Stimulated activated CD4-positive, alpha-beta T cell treated with anti-CD3 and anti-CD28 coated beads, Interleukin-2, amount 100 ng/mL, for 4 hours (primary cell): Measurements from ENCODE around the gene LRRC42.

Experiments
- DNase-seq: peaks from one replicate; pipeline ENCODE4 v3.0.0-alpha.2; 2020; ENCODE audit warnings: low read depth

LRRC42 gene

GRCh38 chr1:53942127-53942957 lies 3.8 kb upstream of the LRRC42 start:
- DNase-seq, result no peak

GRCh38 chr1:53943090-53943489 lies 3.1 kb upstream of the LRRC42 start:
- DNase-seq, result no peak

DNA sequence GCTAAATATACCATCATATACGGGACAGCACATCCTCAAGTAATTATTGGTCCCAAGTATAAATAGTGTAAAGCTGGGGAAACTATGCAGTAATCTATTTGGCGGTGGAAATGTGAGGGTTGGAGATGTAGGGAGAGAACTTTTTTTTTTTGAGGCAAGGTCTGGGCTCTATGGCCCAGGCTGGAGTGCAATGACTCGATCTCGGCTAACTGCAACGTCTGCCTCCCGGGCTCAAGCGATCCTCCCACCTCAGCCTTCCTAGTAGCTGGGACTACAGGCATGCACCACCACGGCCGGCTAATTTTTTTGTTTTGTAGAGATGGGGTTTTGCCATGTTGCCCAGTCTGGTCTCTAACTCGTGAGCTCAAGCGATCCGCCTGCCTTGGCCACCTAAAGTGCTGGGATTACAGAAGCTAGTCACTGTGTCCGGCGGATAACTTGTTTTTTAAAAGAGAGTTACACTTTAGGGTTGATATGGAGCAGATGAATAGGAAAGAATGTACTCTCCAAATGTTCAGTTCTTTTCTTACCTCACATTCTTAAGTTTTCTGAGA lies 2.6 kb upstream of the LRRC42 start:
- DNase-seq, result no peak

DNA sequence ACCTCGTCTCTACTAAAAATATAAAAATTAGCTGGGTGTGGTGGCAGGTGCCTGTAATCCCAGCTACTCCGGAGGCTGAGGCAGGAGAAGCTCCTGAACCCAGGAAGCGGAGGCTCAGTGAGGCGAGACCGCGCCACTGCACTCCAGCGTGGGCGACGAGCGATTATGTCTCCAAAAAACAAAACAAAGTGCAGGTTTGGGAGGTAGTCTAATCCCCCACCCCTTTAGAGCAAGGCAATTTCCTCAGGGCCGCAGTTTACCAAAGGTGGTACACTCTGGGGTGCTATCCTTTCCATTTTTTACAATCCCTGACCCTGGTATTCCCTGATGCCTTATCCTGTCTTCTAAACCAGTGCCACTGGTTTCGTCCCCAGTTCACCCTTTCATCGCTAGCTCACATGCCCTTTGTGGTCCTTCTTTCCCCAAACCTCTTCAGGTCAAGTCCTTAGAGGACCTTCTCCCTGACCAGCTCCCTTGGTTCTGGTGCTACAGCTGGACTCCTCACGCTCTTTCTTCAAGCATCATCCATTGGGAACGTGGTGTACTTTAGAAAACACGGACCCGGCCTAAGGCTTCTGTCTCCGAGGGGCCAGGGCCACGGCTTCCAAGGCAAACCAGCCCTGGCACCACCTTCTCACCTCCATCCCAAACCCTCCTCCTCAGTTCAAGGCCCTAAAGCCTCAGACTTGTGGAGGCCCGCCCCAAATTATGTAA lies 1.5 kb upstream of the LRRC42 start:
- no peak for DNase-seq

GRCh38 chr1:53945183-53945432 lies 1.0 kb upstream of the LRRC42 start:
- no peak for DNase-seq

- peak; percentile 96 for DNase-seq
Measured at GRCh38 chr1:53945433-53946251, 508 bp upstream of the LRRC42 start, which contains the start of gene IFT25. Gene IFT25, minus strand, starts transcription at chr1:53945699. Its CDS starts 5,617 bp downstream, at chr1:53940082.

DNA sequence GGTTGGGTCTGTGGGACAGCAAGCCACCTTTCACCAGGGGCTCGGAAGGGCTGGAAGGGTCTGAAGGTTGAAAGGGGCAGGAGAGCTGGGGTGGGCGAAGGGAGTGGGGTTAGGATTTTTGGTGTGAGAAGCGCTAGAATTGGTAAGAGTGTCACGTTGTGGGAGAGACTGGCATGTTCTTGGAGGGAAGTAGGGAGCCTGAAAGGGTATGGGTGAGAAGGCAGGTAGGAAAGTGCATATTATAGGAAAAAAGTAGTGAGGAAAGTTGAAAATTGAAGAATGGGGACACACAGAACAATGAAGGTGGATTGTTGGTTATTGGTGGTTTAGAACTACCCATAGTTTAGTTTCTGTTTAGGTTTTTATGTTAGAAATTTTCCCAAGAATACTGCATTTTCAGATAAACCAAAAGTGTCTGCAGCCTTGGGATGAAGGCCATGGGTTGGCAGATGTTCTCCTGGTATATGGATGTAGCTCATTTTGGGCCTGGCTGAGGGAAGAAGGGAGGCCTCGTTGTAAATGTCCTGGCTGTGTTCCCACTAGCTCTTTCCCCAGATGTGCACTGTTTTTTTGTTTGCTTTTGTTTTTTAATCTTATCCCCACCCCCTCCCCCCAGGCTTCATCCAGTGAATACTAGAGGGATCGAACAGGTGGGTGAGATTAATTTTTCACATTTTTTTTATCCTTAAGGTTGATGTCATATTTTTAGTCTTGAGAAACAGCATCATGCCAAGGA lies 1.2 kb downstream of the LRRC42 start:
- DNase-seq, result no peak

- DNase-seq, result no peak
Measured at GRCh38 chr1:53948291-53948690, 2.1 kb downstream of the LRRC42 start.

GRCh38 chr1:53949023-53949990 lies 3.2 kb downstream of the LRRC42 start:
- no peak for DNase-seq

DNA sequence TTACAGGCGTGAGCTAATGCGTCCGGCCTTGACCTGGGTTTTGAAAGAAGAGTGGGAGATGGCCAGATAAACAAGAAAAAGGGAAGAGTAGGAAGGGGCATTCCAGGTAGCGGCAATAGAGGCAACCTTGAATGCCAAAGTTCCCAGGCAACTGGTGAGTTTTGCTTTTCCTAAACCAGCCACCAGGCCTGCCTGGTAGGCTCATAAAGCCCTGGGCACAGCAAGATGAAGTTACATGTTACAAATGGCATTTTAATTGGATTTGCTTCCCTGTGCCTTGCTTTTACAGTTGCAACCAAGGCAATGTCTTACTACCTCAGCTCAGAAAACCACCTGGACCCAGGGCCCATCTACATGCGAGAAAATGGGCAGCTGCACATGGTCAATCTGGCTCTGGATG lies 5.5 kb downstream of the LRRC42 start:
- DNase-seq, result no peak

GRCh38 chr1:53954128-53954527 lies 8.0 kb downstream of the LRRC42 start:
- DNase-seq, result no peak

DNA sequence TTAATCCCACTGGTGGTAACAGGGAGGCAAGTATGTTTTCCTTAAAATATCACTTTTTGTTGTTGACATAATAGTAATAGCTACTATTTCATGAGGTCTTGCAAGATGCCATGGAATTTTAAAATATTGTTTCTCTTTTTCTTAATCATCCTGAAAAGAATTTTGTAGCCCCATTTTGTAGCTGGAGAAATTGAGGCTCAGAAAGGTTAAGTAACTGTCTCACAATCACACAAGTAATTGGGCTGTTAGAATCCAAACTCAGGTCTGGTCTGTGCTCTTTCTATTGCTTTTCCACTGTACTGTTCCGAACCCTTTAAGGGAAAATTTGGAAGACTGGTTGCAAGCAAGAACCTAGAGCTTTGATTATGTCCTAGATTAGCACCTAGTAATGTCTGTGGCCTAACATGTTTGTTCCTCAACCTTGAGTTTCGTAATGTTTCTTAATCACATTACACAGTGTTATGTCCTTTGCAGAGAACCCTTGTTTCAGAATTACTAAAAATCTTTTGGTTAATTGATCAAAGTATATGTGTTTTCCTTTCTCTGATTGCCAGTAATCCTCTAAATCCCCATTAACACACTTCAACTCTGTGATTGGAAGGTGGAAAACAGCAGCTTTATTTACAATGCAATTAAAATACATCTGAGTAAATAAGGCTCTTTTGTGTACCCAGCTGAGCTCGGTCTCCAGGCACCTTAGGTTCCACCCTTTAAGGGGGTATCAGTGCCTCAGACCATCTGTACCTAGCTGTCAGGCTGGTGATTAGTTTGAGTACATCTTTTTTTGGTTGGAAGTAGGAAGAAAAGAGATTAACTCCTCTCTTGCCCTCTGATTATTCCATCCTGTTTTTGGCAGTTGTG lies 10.4 kb downstream of the LRRC42 start:
- no peak for DNase-seq

DNA sequence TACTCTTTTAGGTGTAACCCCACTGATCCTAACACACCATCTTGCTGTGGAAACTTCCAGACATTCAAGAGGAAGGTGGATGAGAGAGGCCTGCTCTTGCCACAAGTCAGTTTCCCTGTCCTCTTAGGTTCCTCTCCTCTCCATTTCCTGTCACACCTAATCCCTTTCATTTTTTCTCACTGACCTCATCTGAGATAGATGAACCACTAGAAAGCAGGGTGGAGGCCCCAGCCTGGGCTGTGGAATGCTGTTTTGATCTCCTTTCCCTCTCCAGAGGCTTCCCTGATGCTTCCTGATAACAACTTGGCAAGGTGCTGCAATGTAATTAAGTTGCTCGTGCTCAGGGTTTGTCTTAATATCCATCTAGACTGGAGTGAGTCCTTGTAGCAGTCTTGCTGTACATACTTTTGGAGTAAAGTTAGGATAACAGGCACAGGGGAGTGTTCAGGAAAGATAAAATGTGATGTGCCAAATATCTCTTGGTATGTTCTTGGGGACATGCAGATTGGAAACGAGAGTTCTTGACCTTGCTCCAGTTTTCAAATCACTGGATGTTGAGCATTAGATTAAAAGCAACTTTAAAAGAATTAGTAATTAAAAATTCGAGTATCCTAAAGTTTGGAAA lies 11.2 kb downstream of the LRRC42 start:
- DNase-seq, result no peak

- no peak for DNase-seq
Measured at GRCh38 chr1:53959664-53960250, 13.6 kb downstream of the LRRC42 start.

DNA sequence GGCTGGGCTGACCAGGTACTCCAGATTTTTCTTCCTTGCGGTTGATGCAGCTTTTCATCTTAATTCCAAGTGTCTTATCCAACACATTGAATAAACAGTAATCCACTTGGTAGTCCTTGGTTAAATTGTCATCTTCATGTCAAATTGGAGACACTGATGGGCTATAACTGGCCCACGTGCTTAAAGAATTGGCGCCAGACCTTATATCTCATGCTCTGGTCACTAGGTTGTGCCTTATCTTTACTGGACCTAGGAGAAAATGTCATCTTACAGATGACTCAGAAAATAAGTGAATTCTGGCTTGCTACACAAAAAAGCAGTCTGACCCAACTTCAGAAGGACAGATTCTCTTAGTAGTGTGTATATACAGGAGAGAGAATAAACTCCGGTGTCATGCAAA lies 16.2 kb downstream of the LRRC42 start:
- DNase-seq, result no peak

GRCh38 chr1:53963460-53963859 lies 17.3 kb downstream of the LRRC42 start:
- DNase-seq, result no peak

DNA sequence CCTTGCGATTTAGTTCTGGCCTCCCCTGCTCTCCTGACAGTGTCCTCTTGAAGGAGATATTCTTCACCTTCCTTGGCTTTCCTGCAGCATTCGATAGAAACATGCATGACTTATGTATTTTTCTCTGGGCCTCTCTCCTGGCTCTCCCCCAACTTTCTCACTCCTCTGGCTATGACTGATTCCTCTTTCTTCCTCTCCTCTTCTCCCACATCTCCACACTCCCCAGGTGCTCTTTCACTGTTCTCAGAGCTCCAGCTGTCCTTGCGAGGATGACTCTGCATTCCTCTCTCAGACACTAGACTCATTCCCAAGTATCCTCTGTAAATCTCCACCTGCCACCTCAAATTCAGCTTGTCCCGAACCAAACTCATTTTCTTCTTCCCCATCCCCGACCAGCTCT lies 18.0 kb downstream of the LRRC42 start:
- DNase-seq, result no peak

GRCh38 chr1:53966794-53967193 lies 20.6 kb downstream of the LRRC42 start:
- DNase-seq, result no peak
